SK-N-MC (cell line): ENCODE measurements around the gene LCE6A.

Experiments
- EZH2 ChIP-seq: fragments of 200-600 bp; sonication (generic); IDR thresholded peaks from one replicate; pipeline ENCODE4 v1.6.1; 2017; ENCODE audit warnings: antibody characterized with exemption
- POLR2AphosphoS5 ChIP-seq: IDR thresholded peaks from 2 replicates; pipeline ENCODE4 v1.6.1; 2012; ENCODE audit warnings: mild to moderate bottlenecking, low read depth, low read length, borderline replicate concordance

DNA sequence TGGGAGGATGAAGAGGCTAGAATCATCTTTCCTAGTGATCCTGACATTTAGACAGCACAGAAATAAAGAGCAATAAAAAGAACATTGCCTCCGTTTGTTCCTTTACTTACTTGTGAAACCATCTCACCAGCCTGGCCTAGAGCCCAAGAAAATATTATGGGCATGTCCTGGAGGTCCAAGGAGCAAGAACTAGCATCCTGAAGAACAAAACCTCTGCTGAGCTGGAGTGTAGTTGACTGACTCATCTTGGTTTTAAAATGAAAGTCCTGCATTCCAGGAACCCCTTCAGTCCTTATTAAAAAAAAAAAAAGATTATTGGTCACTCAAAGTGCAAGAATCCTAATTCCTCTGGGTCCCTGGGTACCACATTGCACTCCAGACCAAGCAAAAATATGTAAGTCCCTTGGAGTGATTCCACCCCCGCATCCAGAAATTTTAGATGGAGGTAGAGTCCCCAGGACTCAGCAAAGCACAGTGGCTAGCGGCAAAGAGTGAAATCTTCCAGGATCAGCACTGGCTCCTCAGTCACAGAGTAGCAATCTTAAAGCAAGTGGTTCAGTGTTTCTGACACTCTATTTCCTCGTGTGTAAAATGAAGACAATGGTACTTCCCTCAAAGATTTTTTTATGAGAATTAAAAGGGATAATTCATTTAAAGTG is 42.4 kb downstream of the LCE6A start:
- no peak for TF ChIP-seq EZH2
- TF ChIP-seq POLR2AphosphoS5 = no peak
